ENCODE results near the gene SF3A1. TPM values are rescaled to one million over a fixed set of nuclear protein-coding genes. Genes with fewer than 3 reads are reported as not detected.

SF3A1 gene
- total and polyA plus RNA-seq, 2 donors (not counting 3 experiments of a cell fraction or from before 2014, with no cell fraction given): 60.2 to 187 TPM

GRCh38 chr22:30305906-30306626, 50.6 kb downstream of the SF3A1 start:
- CTCF ChIA-PET: interaction anchor here (1.0 to 6.2 kb wide), 3 partner anchors 18 to 81 kb away, joined by 3 to 39 read pairs (median 16); partner anchors contain the start of genes CASTOR1, RNF215 and TBC1D10A
- Histone ChIP-seq H3K79me2 (ENCODE audit: control insufficient read depth, insufficient read depth, low read length) (no peaks in the 10 kb centered on the region), H3K27ac (ENCODE audit: insufficient read depth, low read depth, low read length) (peak overlapping the region; percentile 41), H3K4me3 (replicated peaks in 1 of 3; ENCODE audit: insufficient read depth in 1 of 3, low read depth in 1 of 3, low read length in 3 of 3) (no peak overlapping the region), H3K36me3 (ENCODE audit: control insufficient read depth in 2 of 2, extremely low read depth in 1 of 2, insufficient read depth in 2 of 2, low read length in 2 of 2) (no peaks in the 10 kb centered on the region), H3K9me1 (replicated peaks; ENCODE audit: control insufficient read depth, extremely low read depth, insufficient read depth, low read length) (no peaks in the 10 kb centered on the region), H3K4me2 (ENCODE audit: insufficient read depth, low read length) (peak overlapping the region; percentile 36), H3K9ac (replicated peaks; ENCODE audit: extremely low read depth, insufficient read depth, low read length) (no peak overlapping the region), H3K4me1 (ENCODE audit: control insufficient read depth, extremely low read depth, insufficient read depth, low read length) (peaks cover 36% of the 10 kb centered on the region), H3K9me3 (replicated peaks; ENCODE audit: control insufficient read depth, insufficient read depth, low read length) (no peaks in the 10 kb centered on the region), H3K27me3 (ENCODE audit: control insufficient read depth in 2 of 2, insufficient read depth in 2 of 2, low read length in 2 of 2) (no peaks in the 10 kb centered on the region), H2AFZ (ENCODE audit: low read depth, low read length) (peak overlapping the region; percentile 71), H4K20me1 (replicated peaks; ENCODE audit: control insufficient read depth, extremely low read depth, insufficient read depth, low read length) (no peaks in the 10 kb centered on the region)
- BruUV-seq (replicated peaks): no TSS peak
- dilution Hi-C loops (cut with MboI; ENCODE audit: extremely low pct_ligation_motif_present, low sequenced_read_pairs): no loop called here
- TF ChIP-seq GATA2 (IDR thresholded peaks at IDR 0.05; ENCODE audit: insufficient read depth, insufficient read length, low read depth, low read length) (peak; percentile 70), EZH2 (IDR thresholded peaks at IDR 0.05; ENCODE audit: borderline replicate concordance, low read depth, low read length, severe bottlenecking) (no peak), MYC (IDR thresholded peaks at IDR 0.05; ENCODE audit: low read depth, low read length) (no peak)
- FAIRE-seq (no peak), DNase-seq (ENCODE audit: low read depth, low spot score) (no peak)
- intact Hi-C loops (cut with micrococcal nuclease): loop anchor here (1.0 kb wide), 1 partner anchor 15 kb away; no protein-coding TSS in a partner anchor
- POLR2A ChIA-PET: no interaction called here

GRCh38 chr22:30305519-30305905, 51.2 kb downstream of the SF3A1 start:
- no peaks in the 10 kb centered on the region for H3K27me3 ChIP-seq (ENCODE audit: control insufficient read depth in 2 of 2, insufficient read depth in 2 of 2, low read length in 2 of 2)
- DNase-seq (ENCODE audit: low read depth, low spot score): peak; percentile 55
- peaks cover 36% of the 10 kb centered on the region for H3K4me1 ChIP-seq (ENCODE audit: control insufficient read depth, extremely low read depth, insufficient read depth, low read length)
- H3K79me2 ChIP-seq (ENCODE audit: control insufficient read depth, insufficient read depth, low read length): no peaks in the 10 kb centered on the region
- intact Hi-C loops (cut with micrococcal nuclease): loop anchor here (1.0 kb wide), 1 partner anchor 14 kb away; no protein-coding TSS in a partner anchor
- H3K9me1 ChIP-seq (replicated peaks; ENCODE audit: control insufficient read depth, extremely low read depth, insufficient read depth, low read length): no peaks in the 10 kb centered on the region
- dilution Hi-C loops (cut with MboI; ENCODE audit: extremely low pct_ligation_motif_present, low sequenced_read_pairs): no loop called here
- H4K20me1 ChIP-seq (replicated peaks; ENCODE audit: control insufficient read depth, extremely low read depth, insufficient read depth, low read length): no peaks in the 10 kb centered on the region
- TF ChIP-seq EZH2 (IDR thresholded peaks at IDR 0.05; ENCODE audit: borderline replicate concordance, low read depth, low read length, severe bottlenecking) (no peak), POLR2A (IDR thresholded peaks at IDR 0.05; ENCODE audit: low read depth, low read length) (peak; percentile 41)
- peak overlapping the region; percentile 41 for H3K27ac ChIP-seq (ENCODE audit: insufficient read depth, low read depth, low read length)
- H3K9ac ChIP-seq (replicated peaks; ENCODE audit: extremely low read depth, insufficient read depth, low read length): no peak overlapping the region
- H3K4me2 ChIP-seq (ENCODE audit: insufficient read depth, low read length): peak overlapping the region; percentile 56
- H3K9me3 ChIP-seq (replicated peaks; ENCODE audit: control insufficient read depth, insufficient read depth, low read length): no peaks in the 10 kb centered on the region
- FAIRE-seq: peak; percentile 96
- ChIA-PET POLR2A (interaction anchor here (1.1 kb wide), 1 partner anchor 15 kb away, joined by 4 read pairs; no protein-coding TSS in a partner anchor), CTCF (interaction anchor here (1.0 to 6.2 kb wide), 3 partner anchors 17 to 82 kb away, joined by 3 to 39 read pairs (median 16); partner anchors contain the start of genes CASTOR1, RNF215 and TBC1D10A)
- H3K36me3 ChIP-seq (ENCODE audit: control insufficient read depth in 2 of 2, extremely low read depth in 1 of 2, insufficient read depth in 2 of 2, low read length in 2 of 2): no peaks in the 10 kb centered on the region
- BruUV-seq (replicated peaks): no TSS peak
- H2AFZ ChIP-seq (ENCODE audit: low read depth, low read length): peak overlapping the region; percentile 71
- no peak overlapping the region for H3K4me3 ChIP-seq (replicated peaks in 1 of 3; ENCODE audit: insufficient read depth in 1 of 3, low read depth in 1 of 3, low read length in 3 of 3)
